GM12878 (cell line): ENCODE data around the gene LYPD5. TPM values are rescaled to one million over a fixed set of nuclear protein-coding genes. Genes with fewer than 3 reads are reported as not detected.
A peak's percentile ranks its signal among the peaks of the same experiment; 100 is the strongest.

ENCODE experiments used
- EP300 ChIP-seq, 2 experiments: fragments of 150-350 bp in 1 of 2; IDR thresholded peaks; 2 replicates each; pipeline ENCODE4 v1.6.1; 2011 to 2012; ENCODE audit warnings: low read depth in 2 of 2, low read length in 2 of 2, borderline replicate concordance in 1 of 2, improper control_type of control experiment in 1 of 2, inconsistent platforms in 1 of 2; ENCODE audit not compliant: control insufficient read depth in 1 of 2
- SMC3 ChIP-seq: IDR thresholded peaks from 2 replicates; pipeline ENCODE4 v1.6.1; 2011; ENCODE audit warnings: low read length, improper control_type of control experiment, borderline replicate concordance
- SUZ12 ChIP-seq: fragments of 200-600 bp; sonication (generic); IDR thresholded peaks from one replicate; pipeline ENCODE4 v1.6.1; 2018; ENCODE audit warnings: antibody characterized with exemption, mild to moderate bottlenecking; ENCODE audit not compliant: unreplicated experiment
- TAF1 ChIP-seq: IDR thresholded peaks from 2 replicates; pipeline ENCODE4 v1.6.1; 2011; ENCODE audit warnings: mild to moderate bottlenecking, low read depth, low read length, borderline replicate concordance
- TCF3 ChIP-seq: IDR thresholded peaks from 2 replicates; pipeline ENCODE4 v1.6.1; 2012; ENCODE audit warnings: low read depth, mild to moderate bottlenecking, low read length, borderline replicate concordance; ENCODE audit not compliant: insufficient read depth
- ZNF622 ChIP-seq: fragments of 450-650 bp; IDR thresholded peaks from 2 replicates; pipeline ENCODE4 v1.6.1; 2017; ENCODE audit warnings: mild to moderate bottlenecking, inconsistent platforms
- polyA plus RNA-seq, 11 experiments: library from polyadenylated mRNA; depleted of rRNA in 4 of 11; unstranded in 6 of 11; stranded (reverse) in 5 of 11; fragments of >200 nt; fragmentation: Nextera tagmentation in 4 of 11; fragmentation: Illumina TruSeq in 1 of 11; extraction: Ambion mirVana in 4 of 11; extraction: Trizol in 1 of 11; gene quantifications; 1 replicate in 1 of 11; 2 replicates in 10 of 11; pipeline versions ENCODE4 v1.2.1 to v1.2.3, GENCODE V29; 2011 to 2016; ENCODE audit warnings: inconsistent platforms in 2 of 11, missing spikeins in 2 of 11, low read depth in 1 of 11
- total RNA-seq, 4 experiments: library from RNA; depleted of rRNA in 3 of 4; stranded (reverse); fragments of >200 nt in 3 of 4; fragmentation: Illumina TruSeq in 1 of 4; extraction: Trizol in 1 of 4; gene quantifications; 2 replicates each; pipeline versions ENCODE4 v1.2.1 to v1.2.3, GENCODE V29; 2013 to 2021
- TF ChIP-seq, protein P1 (sequence below): fragments of 150-350 bp; IDR thresholded peaks from 2 replicates; pipeline ENCODE4 v1.6.1; 2014; ENCODE audit warnings: mild to moderate bottlenecking, low read depth, low read length
- TF ChIP-seq, protein P2 (sequence below): fragments of 450-650 bp; IDR thresholded peaks from 2 replicates; pipeline ENCODE4 v1.6.1; 2016; ENCODE audit warnings: mild to moderate bottlenecking, moderate library complexity, borderline replicate concordance
- TF ChIP-seq, protein P3 (sequence below): fragments of 450-650 bp; IDR thresholded peaks from 2 replicates; pipeline ENCODE4 v1.6.1; 2017; ENCODE audit warnings: mild to moderate bottlenecking, moderate library complexity
- TF ChIP-seq, protein P4 (sequence below): fragments of 450-650 bp; conservative IDR thresholded peaks from 2 replicates; pipeline ENCODE4 v1.6.1; 2017; ENCODE audit warnings: mild to moderate bottlenecking, moderate library complexity
- TF ChIP-seq, protein P5 (sequence below): fragments of 450-650 bp; IDR thresholded peaks from 2 replicates; pipeline ENCODE4 v1.6.1; 2017; ENCODE audit warnings: mild to moderate bottlenecking, moderate library complexity

The LYPD5 gene
- total and polyA plus RNA-seq, 10 of the 15 experiments (the other 5 are each of a cell fraction or from before 2014, with no cell fraction given): 0.04 to 2.2 (median 0.69) TPM; not detected in 1

DNA sequence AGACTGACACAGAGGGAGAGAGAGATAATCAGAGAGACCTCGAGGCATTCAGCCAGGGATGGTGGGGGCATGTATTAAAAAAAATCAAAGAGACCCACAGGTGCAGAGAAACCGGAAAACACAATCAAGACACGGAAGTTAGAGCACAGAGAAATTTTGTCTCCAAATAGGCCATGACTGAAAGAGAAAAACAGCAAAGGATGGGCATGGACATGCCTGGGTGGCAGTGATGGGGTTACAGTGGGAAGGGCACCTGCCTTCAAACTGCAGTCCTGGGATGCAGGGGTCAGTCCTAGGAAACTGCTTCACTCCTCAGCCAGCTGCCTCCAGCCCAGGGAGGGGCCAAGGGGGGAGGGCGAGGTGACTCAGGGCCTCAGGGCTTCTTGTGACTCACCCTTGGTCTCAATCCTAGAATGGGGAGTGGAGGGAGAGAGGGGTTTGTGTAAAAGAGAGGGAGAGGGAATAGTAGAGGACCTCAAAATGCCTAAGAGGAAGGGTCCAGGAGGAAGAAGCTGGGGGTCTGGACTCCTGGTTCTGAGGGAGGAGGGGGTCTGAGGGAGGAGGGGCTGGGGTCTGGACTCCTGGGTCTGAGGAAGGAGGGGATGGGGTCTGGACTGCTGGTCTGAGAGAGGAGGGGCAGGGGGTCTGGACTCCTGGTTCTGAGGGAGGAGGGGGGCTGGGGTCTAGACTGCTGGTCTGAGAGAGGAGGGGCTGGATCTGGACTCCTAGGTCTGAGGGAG lies 17.8 kb downstream of the LYPD5 start (continued):
- TF ChIP-seq, protein P1, sequence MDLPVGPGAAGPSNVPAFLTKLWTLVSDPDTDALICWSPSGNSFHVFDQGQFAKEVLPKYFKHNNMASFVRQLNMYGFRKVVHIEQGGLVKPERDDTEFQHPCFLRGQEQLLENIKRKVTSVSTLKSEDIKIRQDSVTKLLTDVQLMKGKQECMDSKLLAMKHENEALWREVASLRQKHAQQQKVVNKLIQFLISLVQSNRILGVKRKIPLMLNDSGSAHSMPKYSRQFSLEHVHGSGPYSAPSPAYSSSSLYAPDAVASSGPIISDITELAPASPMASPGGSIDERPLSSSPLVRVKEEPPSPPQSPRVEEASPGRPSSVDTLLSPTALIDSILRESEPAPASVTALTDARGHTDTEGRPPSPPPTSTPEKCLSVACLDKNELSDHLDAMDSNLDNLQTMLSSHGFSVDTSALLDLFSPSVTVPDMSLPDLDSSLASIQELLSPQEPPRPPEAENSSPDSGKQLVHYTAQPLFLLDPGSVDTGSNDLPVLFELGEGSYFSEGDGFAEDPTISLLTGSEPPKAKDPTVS: no peak
- TF ChIP-seq ZNF622 (no peak), EP300 (IDR thresholded peaks at IDR 0.05; ENCODE audit: borderline replicate concordance in 1 of 2, control insufficient read depth in 1 of 2, low read depth in 2 of 2, low read length in 2 of 2) (no peak), SMC3 (no peak), SUZ12 (no peak), TAF1 (0 out of 2 replicates have a peak, but pooled peaks have one; percentile 40), TCF3 (peak; percentile 63; the same call in 1 of the 2 replicates)
- TF ChIP-seq, protein P2, sequence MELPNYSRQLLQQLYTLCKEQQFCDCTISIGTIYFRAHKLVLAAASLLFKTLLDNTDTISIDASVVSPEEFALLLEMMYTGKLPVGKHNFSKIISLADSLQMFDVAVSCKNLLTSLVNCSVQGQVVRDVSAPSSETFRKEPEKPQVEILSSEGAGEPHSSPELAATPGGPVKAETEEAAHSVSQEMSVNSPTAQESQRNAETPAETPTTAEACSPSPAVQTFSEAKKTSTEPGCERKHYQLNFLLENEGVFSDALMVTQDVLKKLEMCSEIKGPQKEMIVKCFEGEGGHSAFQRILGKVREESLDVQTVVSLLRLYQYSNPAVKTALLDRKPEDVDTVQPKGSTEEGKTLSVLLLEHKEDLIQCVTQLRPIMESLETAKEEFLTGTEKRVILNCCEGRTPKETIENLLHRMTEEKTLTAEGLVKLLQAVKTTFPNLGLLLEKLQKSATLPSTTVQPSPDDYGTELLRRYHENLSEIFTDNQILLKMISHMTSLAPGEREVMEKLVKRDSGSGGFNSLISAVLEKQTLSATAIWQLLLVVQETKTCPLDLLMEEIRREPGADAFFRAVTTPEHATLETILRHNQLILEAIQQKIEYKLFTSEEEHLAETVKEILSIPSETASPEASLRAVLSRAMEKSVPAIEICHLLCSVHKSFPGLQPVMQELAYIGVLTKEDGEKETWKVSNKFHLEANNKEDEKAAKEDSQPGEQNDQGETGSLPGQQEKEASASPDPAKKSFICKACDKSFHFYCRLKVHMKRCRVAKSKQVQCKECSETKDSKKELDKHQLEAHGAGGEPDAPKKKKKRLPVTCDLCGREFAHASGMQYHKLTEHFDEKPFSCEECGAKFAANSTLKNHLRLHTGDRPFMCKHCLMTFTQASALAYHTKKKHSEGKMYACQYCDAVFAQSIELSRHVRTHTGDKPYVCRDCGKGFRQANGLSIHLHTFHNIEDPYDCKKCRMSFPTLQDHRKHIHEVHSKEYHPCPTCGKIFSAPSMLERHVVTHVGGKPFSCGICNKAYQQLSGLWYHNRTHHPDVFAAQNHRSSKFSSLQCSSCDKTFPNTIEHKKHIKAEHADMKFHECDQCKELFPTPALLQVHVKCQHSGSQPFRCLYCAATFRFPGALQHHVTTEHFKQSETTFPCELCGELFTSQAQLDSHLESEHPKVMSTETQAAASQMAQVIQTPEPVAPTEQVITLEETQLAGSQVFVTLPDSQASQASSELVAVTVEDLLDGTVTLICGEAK: no peak
- TF ChIP-seq, protein P3, sequence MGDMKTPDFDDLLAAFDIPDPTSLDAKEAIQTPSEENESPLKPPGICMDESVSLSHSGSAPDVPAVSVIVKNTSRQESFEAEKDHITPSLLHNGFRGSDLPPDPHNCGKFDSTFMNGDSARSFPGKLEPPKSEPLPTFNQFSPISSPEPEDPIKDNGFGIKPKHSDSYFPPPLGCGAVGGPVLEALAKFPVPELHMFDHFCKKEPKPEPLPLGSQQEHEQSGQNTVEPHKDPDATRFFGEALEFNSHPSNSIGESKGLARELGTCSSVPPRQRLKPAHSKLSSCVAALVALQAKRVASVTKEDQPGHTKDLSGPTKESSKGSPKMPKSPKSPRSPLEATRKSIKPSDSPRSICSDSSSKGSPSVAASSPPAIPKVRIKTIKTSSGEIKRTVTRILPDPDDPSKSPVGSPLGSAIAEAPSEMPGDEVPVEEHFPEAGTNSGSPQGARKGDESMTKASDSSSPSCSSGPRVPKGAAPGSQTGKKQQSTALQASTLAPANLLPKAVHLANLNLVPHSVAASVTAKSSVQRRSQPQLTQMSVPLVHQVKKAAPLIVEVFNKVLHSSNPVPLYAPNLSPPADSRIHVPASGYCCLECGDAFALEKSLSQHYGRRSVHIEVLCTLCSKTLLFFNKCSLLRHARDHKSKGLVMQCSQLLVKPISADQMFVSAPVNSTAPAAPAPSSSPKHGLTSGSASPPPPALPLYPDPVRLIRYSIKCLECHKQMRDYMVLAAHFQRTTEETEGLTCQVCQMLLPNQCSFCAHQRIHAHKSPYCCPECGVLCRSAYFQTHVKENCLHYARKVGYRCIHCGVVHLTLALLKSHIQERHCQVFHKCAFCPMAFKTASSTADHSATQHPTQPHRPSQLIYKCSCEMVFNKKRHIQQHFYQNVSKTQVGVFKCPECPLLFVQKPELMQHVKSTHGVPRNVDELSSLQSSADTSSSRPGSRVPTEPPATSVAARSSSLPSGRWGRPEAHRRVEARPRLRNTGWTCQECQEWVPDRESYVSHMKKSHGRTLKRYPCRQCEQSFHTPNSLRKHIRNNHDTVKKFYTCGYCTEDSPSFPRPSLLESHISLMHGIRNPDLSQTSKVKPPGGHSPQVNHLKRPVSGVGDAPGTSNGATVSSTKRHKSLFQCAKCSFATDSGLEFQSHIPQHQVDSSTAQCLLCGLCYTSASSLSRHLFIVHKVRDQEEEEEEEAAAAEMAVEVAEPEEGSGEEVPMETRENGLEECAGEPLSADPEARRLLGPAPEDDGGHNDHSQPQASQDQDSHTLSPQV: no peak
- TF ChIP-seq, protein P4, sequence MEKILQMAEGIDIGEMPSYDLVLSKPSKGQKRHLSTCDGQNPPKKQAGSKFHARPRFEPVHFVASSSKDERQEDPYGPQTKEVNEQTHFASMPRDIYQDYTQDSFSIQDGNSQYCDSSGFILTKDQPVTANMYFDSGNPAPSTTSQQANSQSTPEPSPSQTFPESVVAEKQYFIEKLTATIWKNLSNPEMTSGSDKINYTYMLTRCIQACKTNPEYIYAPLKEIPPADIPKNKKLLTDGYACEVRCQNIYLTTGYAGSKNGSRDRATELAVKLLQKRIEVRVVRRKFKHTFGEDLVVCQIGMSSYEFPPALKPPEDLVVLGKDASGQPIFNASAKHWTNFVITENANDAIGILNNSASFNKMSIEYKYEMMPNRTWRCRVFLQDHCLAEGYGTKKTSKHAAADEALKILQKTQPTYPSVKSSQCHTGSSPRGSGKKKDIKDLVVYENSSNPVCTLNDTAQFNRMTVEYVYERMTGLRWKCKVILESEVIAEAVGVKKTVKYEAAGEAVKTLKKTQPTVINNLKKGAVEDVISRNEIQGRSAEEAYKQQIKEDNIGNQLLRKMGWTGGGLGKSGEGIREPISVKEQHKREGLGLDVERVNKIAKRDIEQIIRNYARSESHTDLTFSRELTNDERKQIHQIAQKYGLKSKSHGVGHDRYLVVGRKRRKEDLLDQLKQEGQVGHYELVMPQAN: no peak
- TF ChIP-seq, protein P5, sequence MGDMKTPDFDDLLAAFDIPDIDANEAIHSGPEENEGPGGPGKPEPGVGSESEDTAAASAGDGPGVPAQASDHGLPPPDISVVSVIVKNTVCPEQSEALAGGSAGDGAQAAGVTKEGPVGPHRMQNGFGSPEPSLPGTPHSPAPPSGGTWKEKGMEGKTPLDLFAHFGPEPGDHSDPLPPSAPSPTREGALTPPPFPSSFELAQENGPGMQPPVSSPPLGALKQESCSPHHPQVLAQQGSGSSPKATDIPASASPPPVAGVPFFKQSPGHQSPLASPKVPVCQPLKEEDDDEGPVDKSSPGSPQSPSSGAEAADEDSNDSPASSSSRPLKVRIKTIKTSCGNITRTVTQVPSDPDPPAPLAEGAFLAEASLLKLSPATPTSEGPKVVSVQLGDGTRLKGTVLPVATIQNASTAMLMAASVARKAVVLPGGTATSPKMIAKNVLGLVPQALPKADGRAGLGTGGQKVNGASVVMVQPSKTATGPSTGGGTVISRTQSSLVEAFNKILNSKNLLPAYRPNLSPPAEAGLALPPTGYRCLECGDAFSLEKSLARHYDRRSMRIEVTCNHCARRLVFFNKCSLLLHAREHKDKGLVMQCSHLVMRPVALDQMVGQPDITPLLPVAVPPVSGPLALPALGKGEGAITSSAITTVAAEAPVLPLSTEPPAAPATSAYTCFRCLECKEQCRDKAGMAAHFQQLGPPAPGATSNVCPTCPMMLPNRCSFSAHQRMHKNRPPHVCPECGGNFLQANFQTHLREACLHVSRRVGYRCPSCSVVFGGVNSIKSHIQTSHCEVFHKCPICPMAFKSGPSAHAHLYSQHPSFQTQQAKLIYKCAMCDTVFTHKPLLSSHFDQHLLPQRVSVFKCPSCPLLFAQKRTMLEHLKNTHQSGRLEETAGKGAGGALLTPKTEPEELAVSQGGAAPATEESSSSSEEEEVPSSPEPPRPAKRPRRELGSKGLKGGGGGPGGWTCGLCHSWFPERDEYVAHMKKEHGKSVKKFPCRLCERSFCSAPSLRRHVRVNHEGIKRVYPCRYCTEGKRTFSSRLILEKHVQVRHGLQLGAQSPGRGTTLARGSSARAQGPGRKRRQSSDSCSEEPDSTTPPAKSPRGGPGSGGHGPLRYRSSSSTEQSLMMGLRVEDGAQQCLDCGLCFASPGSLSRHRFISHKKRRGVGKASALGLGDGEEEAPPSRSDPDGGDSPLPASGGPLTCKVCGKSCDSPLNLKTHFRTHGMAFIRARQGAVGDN: no peak
